Gastroesophageal sphincter (tissue), 3 donors: ENCODE results near the gene SLC25A34.

Experiments used
- CTCF ChIP-seq, 4 experiments: fragments of 200-600 bp in 2 of 4; fragments of 450-650 bp in 2 of 4; sonication (generic) in 1 of 4; IDR thresholded peaks; one replicate each; pipeline ENCODE4 v1.5.1; 2017 to 2019; ENCODE audit warnings: antibody characterized with exemption in 4 of 4, mild to moderate bottlenecking in 2 of 4, moderate library complexity in 2 of 4
- EP300 ChIP-seq: sonication (generic); formaldehyde crosslinking; IDR thresholded peaks from one replicate; pipeline ENCODE4 v1.6.1; 2017; ENCODE audit warnings: antibody characterized with exemption, mild to moderate bottlenecking
- POLR2A ChIP-seq, 2 donors: fragments of 450-650 bp; IDR thresholded peaks; one replicate each; pipeline ENCODE4 v1.6.1; 2017; ENCODE audit warnings: antibody characterized with exemption in 2 of 2, mild to moderate bottlenecking in 2 of 2, moderate library complexity in 1 of 2

DNA sequence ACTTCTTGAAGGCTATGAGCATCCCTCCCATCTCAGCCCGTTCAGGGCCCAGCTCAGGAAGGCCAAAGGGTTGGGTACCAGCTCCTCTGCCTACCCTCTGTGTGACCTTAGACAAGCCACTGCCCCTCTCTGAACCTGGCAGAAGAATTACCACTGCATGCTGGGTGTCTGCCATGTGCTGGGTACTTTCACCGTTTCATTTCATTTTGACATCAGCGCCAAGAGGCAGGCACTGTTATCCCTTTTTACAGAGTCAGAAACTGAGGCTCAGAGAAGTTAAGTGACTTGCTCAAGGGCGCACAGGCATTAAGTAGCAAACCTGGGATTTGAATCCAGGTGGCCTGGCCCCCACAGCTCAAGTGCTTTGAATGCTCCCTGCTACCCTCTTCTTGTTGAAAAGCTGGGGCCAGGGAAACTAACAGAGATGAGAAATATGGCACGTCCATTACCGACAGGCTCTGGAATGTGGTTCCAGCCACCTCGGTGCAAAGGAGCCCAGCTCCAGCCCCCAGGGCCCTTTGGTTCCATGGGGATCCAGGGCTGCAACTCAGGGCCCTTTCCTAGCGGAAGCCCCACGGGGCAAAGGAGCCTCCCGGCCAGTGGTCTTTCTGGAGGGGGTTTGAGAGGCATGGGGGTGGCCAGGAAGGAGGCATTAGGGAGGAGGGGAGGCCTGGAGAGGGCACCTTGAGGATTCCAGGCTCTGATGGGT, 12.8 kb downstream of the SLC25A34 start:
- no peak for TF ChIP-seq CTCF (IDR thresholded peaks at IDR 0.05)
- TF ChIP-seq POLR2A (IDR thresholded peaks at IDR 0.05) = no peak
- TF ChIP-seq EP300 = no peak
